ENCODE data around the gene TEAD4.

The TEAD4 gene

DNA sequence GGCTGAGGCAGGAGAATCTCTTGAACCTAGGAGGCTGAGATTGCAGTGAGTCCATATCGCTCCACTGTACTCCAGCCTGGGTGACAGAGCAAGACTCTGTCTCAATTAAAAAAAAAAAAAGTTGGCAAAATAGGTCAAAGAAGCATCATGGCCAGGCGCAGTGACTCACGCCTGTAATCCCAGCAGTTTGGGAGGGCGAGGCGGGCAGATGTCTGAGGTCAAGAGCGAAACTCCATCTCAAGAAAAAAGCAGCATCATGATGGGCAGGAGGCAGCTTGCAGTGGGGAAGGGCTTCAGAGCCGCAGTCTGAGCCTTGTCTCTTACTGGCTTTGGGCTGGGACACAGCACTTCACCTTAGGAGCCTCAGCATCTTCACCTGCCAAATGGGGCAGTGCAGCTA is 21.4 kb downstream of the TEAD4 start:
- TF ChIP-seq, protein P1, sequence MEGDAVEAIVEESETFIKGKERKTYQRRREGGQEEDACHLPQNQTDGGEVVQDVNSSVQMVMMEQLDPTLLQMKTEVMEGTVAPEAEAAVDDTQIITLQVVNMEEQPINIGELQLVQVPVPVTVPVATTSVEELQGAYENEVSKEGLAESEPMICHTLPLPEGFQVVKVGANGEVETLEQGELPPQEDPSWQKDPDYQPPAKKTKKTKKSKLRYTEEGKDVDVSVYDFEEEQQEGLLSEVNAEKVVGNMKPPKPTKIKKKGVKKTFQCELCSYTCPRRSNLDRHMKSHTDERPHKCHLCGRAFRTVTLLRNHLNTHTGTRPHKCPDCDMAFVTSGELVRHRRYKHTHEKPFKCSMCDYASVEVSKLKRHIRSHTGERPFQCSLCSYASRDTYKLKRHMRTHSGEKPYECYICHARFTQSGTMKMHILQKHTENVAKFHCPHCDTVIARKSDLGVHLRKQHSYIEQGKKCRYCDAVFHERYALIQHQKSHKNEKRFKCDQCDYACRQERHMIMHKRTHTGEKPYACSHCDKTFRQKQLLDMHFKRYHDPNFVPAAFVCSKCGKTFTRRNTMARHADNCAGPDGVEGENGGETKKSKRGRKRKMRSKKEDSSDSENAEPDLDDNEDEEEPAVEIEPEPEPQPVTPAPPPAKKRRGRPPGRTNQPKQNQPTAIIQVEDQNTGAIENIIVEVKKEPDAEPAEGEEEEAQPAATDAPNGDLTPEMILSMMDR (IDR thresholded peaks at IDR 0.05; ENCODE audit: low read depth, low read length): no peak

DNA sequence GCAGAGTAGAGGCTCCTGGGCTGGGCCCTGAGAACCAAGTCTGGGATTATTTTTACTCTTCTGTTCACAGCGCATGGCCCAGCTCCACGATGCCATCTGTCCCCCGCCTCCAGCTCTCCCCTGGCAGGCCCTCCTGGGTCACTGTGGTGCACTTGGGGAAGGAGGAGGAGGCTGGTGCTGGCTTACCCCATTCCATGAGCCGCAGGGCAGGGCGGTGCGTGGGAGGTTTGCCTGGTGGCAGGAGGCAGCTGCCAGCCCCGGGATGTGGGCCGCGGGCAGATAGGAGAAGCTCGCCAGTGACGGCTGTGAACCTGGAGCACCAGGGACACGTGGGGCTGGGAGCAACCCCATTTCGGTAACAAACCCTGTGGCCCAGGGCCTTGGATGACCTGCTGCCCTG is 23.2 kb downstream of the TEAD4 start:
- DNase-seq (ENCODE audit: extremely low read depth, low read depth): no peak
- TF ChIP-seq, protein P1 (IDR thresholded peaks at IDR 0.05; ENCODE audit: low read depth, low read length): no peak

More for the DNA sequence above, 21.4 kb downstream of the TEAD4 start:
- DNase-seq (ENCODE audit: extremely low read depth, low read depth): no peak

DNA sequence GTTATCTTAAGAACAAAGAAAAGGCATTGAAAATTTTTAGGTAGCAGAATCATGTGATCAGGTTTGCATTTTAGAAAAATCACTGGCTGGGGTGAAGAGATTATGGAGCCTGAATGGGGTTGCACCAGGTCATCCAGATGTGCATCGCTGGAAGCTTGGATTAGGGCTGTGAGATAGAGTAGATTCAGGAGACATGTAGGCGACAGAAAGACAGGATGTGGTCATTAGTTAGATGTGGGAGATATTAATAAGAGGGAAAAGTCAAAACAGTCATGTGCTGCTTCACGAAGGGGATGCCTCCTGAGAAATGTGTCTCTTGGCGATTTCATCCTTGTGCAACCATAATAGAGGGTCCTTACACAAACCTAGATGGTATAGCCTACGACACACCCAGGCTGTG is 25.1 kb downstream of the TEAD4 start:
- TF ChIP-seq, protein P1 (IDR thresholded peaks at IDR 0.05; ENCODE audit: low read depth, low read length): no peak
- no peak for DNase-seq (ENCODE audit: extremely low read depth, low read depth)

DNA sequence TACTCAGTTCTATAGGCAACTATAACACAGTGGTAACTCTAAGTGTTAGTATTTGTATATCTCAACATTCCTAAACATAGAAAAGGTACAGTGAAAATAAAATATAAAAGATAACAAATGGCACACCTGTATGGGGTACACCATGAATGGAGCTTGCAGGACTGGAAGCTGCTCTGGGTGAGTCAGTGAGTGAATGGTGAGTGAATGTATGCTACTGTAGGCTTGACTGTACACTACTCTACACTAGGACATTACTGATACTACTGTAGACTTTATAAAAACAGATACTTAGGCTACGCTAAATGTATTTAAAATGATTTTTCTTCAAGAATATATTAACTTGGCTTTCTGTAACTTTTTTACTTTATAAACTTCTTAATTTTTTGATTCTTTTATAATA is 25.5 kb downstream of the TEAD4 start:
- no peak for DNase-seq (ENCODE audit: extremely low read depth, low read depth)
- TF ChIP-seq, protein P1 (IDR thresholded peaks at IDR 0.05; ENCODE audit: low read depth, low read length): no peak

DNA sequence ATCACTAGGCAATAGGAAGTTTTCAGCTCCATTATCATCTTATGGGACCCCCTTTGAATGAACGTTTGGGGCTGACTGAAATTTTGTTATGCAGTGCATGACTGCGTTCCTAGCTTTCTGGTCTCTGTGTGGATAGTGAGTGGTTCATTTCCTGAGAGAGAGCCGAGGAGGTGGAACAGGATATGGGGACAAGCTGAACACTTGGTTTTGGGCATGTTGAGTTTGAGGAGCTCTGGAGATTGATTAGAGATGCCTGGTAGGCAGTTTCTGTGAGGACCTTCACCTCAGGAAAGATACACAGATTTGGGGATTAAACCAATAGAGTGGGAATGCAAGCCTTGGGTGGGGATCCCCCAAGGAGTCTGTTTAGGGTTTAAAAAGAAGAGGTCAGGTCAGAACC is 27.7 kb downstream of the TEAD4 start:
- DNase-seq (ENCODE audit: extremely low read depth, low read depth): no peak
- TF ChIP-seq, protein P1 (IDR thresholded peaks at IDR 0.05; ENCODE audit: low read depth, low read length): no peak

DNA sequence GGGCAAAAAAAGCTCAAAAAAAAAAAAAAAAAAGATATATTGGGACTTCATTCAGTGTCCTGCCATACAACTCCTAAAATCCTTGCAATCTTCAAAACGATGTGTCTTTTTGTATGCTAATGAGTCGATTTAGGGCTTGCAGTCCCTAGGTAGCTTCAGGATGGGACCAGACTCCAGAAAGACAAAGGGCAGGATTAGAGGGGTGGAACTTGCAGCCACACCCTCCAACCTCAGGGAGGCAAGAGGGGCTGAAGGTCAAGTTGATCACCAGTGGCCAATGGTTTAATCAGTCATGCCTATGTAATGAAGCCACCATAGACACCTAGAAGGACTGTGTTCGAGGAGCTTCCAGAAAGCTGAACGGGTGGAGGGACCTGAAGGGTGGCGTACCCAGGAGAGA is 29.3 kb downstream of the TEAD4 start:
- TF ChIP-seq, protein P1 (IDR thresholded peaks at IDR 0.05; ENCODE audit: low read depth, low read length): no peak
- no peak for DNase-seq (ENCODE audit: extremely low read depth, low read depth)

DNA sequence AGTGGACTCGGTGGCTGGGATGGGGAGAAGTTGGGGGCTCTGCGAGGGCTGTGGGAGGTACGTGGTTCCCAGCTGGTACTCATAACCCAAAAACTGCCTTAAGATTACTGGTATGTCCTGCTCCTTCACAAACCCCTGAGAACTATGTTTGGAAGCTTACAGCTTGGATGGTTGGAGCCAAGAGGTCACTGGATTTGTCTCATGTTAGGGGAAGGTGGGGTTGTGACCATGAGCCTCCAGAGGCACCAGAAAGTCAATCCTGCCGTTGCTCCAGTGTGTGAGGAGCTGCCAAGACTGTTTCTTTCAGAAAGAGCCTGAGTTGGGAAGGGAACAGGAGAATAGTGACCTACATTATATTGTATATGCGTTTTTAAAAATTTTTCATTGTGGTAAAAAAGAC is 33.5 kb downstream of the TEAD4 start:
- TF ChIP-seq, protein P1 (IDR thresholded peaks at IDR 0.05; ENCODE audit: low read depth, low read length): no peak
- no peak for DNase-seq (ENCODE audit: extremely low read depth, low read depth)

All from AG09319 (cell line).